ENCODE data around the gene BBX. TPM values are rescaled to one million over a fixed set of nuclear protein-coding genes. Genes with fewer than 3 reads are reported as not detected.

BBX gene
- total RNA-seq, 4 donors from 2014 or later: 33.0 to 46.3 (median 36.7) TPM

DNA sequence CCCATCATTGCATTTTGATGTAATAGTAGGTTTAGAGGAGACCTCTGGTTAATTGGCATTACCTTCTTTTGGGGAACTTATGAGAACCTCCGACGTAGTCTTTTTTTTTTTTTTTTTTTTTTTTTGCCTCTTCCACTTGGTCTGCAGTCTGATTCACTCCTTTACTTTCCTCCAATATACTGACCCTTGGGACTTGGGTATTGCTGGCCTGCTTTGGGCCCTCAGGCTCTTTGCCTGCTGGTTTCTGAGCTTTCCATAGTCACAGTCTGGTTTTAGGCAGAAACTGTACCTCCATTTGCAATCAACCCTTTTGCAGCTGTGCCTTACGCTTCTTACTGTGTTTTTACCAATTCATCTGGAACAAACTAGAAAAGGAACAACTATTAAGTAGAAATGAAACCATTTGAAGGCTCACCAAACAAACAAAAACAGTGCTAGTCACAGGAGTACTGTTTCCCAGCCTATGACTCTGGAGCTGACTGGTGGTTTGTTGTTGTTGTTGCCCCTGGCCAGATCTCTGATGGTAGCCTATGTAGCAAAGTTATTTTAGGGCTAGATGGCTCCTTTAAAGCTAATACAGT is 272.8 kb downstream of the BBX start:
- no peak for TF ChIP-seq POLR2A (IDR thresholded peaks at IDR 0.05)
- TF ChIP-seq, protein P1, sequence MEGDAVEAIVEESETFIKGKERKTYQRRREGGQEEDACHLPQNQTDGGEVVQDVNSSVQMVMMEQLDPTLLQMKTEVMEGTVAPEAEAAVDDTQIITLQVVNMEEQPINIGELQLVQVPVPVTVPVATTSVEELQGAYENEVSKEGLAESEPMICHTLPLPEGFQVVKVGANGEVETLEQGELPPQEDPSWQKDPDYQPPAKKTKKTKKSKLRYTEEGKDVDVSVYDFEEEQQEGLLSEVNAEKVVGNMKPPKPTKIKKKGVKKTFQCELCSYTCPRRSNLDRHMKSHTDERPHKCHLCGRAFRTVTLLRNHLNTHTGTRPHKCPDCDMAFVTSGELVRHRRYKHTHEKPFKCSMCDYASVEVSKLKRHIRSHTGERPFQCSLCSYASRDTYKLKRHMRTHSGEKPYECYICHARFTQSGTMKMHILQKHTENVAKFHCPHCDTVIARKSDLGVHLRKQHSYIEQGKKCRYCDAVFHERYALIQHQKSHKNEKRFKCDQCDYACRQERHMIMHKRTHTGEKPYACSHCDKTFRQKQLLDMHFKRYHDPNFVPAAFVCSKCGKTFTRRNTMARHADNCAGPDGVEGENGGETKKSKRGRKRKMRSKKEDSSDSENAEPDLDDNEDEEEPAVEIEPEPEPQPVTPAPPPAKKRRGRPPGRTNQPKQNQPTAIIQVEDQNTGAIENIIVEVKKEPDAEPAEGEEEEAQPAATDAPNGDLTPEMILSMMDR (IDR thresholded peaks at IDR 0.05): no peak
- H3K36me3 ChIP-seq: peaks cover 0 to 35% (median 0%) of the 10 kb centered on the region in 3 donors
- no peaks in the 10 kb centered on the region for H3K27me3 ChIP-seq
- no peaks in the 10 kb centered on the region for H3K4me1 ChIP-seq
- no peak overlapping the region for H3K4me3 ChIP-seq
- DNase-seq: no peak
- no peak overlapping the region for H3K27ac ChIP-seq
- no peaks in the 10 kb centered on the region for H3K9me3 ChIP-seq

DNA sequence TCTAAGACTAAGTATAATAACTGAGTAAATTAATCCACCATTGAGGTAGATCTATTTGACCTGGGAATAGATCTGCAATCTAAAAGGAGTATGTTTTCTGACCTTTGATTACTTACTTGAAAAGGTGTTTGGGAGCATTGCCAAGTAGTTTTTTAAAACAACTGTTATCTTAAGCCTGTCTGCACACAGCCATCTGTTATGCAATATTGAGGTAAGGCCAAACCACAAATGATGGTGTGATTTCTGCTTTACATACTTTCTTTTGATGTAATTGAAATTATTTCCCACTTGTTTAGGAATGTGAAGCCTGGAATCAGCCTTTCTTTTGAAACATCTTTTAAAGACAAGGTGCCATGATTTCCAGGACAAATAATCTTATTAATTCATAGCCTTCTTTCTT is 274.0 kb downstream of the BBX start:
- Histone ChIP-seq H3K9me3 (no peaks in the 10 kb centered on the region), H3K4me3 (no peak overlapping the region), H3K4me1 (no peaks in the 10 kb centered on the region), H3K27me3 (no peaks in the 10 kb centered on the region), H3K36me3 (peaks cover 0 to 38% (median 0%) of the 10 kb centered on the region in 3 donors), H3K27ac (no peak overlapping the region)
- TF ChIP-seq, protein P1 (IDR thresholded peaks at IDR 0.05): no peak
- no peak for TF ChIP-seq POLR2A (IDR thresholded peaks at IDR 0.05)
- no peak for DNase-seq

DNA sequence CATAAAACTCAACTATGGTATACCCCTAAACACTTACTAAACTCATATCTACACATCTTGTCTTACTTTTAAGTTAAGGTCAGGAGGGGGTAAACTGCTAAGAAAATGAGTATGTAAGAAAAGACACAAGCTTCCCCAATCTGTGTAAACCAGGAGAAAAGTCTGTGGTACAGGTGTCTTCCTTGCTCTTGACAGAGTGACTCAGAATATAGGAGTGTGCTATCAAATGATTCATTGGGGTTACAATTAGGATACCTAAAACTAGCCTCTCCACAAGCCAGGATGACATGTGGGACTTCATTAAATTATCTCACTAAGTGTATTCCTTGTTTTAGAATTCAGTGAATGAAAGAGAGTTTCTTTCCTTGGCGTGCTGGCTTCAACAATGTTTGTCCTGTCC is 274.8 kb downstream of the BBX start:
- H3K9me3 ChIP-seq: no peaks in the 10 kb centered on the region
- DNase-seq: no peak
- H3K4me3 ChIP-seq: no peak overlapping the region
- no peak overlapping the region for H3K27ac ChIP-seq
- H3K4me1 ChIP-seq: no peaks in the 10 kb centered on the region
- peaks cover 0 to 38% (median 0%) of the 10 kb centered on the region in 3 donors for H3K36me3 ChIP-seq
- H3K27me3 ChIP-seq: no peaks in the 10 kb centered on the region
- TF ChIP-seq, protein P1 (IDR thresholded peaks at IDR 0.05): no peak
- no peak for TF ChIP-seq POLR2A (IDR thresholded peaks at IDR 0.05)

DNA sequence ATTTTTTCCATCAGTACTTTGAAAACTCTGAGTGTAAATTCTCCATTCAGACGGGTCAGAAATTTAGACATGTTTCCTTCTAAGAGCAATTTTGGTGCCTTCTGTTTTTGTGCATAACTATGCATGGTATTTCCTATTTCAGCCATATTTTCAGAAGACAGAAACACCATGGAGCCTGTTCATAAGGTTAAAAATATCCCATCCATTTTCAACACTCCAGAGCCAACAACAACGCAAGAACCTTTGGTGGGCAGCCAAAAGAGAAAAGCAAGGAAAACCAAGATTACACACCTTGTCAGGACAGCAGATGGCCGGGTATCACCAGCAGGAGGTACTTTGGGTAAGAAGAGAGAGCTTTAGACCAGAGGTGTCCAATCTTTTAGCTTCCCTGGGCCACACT is 275.6 kb downstream of the BBX start:
- TF ChIP-seq, protein P1 (IDR thresholded peaks at IDR 0.05): no peak
- H3K4me3 ChIP-seq: no peak overlapping the region
- H3K36me3 ChIP-seq: peaks cover 0 to 38% (median 0%) of the 10 kb centered on the region in 3 donors
- H3K4me1 ChIP-seq: no peaks in the 10 kb centered on the region
- H3K9me3 ChIP-seq: no peaks in the 10 kb centered on the region
- no peak for DNase-seq
- H3K27me3 ChIP-seq: no peaks in the 10 kb centered on the region
- H3K27ac ChIP-seq: no peak overlapping the region

DNA sequence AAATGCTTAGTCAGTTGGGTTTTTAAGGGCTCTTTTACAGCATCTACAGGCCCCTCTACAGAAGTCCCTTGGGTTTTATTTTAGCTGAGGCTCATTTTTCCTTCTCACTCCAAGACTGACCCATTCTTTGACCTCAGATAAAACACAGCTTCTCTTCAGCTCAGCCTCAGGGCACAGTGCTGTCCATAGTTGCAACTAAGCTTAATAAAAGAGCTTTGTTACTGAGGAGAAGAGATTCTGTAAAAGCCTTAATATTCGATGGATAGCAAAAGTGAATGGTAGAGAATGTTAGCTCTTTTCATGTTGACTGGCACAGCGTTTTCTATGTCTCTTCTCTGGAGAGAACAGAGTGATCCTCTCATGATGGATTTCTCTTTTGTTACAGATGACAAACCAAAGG is 277.9 kb downstream of the BBX start:
- Histone ChIP-seq H3K4me3 (no peak overlapping the region), H3K27ac (no peak overlapping the region), H3K4me1 (no peaks in the 10 kb centered on the region), H3K36me3 (peaks cover 0 to 55% (median 0%) of the 10 kb centered on the region in 3 donors), H3K9me3 (no peaks in the 10 kb centered on the region), H3K27me3 (no peaks in the 10 kb centered on the region)
- TF ChIP-seq POLR2A (IDR thresholded peaks at IDR 0.05): no peak
- TF ChIP-seq, protein P1 (IDR thresholded peaks at IDR 0.05): no peak
- DNase-seq: no peak

DNA sequence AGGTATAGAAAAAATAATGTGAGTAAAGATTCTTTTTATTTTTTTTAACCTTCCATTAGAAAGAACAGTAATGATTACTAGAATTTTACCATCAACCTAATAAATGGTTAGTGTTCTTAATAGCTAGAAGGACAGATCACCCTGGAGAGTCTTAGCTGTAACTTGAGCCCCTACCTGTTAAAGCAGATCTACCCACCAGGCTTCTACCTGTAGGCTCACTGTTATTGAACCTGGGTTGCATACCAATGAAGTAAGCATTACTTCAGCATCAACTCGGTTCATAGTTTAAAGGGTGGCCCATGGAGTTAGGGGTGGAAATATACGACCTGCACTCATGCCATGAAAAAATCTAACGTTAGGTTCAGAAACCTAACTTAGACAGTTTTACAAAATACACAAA is 280.4 kb downstream of the BBX start:
- no peak for DNase-seq
- Histone ChIP-seq H3K4me1 (no peaks in the 10 kb centered on the region), H3K27ac (no peak overlapping the region), H3K36me3 (peaks cover 0 to 72% (median 0%) of the 10 kb centered on the region in 3 donors), H3K9me3 (no peaks in the 10 kb centered on the region), H3K27me3 (no peaks in the 10 kb centered on the region), H3K4me3 (no peak overlapping the region)
- TF ChIP-seq, protein P1 (IDR thresholded peaks at IDR 0.05): no peak
- no peak for TF ChIP-seq POLR2A (IDR thresholded peaks at IDR 0.05)
